ENCODE measurements around the gene DIP2C.
"Not testable (repeated sequence)": the region's sequence is repeated elsewhere in the genome, so short reads cannot be mapped to it uniquely, and the experiment has no call there.

DIP2C gene

DNA sequence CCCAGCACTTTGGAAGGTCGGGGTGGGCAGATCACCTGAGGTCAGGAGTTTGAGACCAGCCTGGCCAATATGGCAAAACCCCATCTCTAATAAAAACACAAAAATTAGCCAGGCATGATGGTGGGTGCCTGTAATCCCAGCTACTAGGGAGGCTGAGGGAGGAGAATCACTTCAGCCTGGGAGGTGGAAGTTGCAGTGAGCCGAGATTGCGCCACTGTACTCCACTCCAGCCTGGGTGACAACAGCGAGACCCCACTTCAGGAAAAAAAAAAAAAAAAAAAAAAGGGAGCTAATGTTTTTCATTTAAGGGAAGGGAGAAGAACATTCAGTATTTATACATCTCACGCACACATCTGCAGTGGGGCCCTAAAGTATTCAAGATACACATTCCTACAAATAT is 176.8 kb downstream of the DIP2C start:
- not testable (repeated sequence) for H3K36me3 ChIP-seq (ENCODE audit: insufficient read depth, low read length); H2AFZ ChIP-seq (ENCODE audit: low read length, unreplicated experiment); H3K27ac ChIP-seq (ENCODE audit: low read depth, low read length); H3K4me3 ChIP-seq (ENCODE audit: low read depth, low read length); H3K27me3 ChIP-seq (ENCODE audit: insufficient read depth, low read length); H3K4me1 ChIP-seq (ENCODE audit: control insufficient read depth, insufficient read depth, low read length, unreplicated experiment); H3K79me2 ChIP-seq (ENCODE audit: control insufficient read depth, insufficient read depth, low read length, unreplicated experiment)

DNA sequence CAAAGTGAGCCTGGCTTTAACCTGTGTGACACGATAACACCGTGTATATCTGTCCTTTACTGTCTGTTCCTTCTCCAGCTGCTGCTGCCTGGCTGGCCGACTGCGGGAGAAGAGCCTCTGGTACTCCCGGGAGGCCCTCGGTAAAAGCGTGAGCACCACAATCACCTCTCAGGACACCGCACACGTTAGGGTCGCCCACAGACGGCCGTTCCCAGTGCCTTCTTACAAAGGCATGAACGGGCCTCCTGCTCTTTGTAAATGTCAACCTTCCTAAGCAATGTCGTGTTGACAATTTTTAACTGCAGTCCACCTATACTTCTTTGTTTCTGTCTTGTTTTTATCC is 177.6 kb downstream of the DIP2C start:
- Histone ChIP-seq H3K79me2 (ENCODE audit: control insufficient read depth, insufficient read depth, low read length, unreplicated experiment) (no peaks in the 10 kb centered on the region), H3K4me3 (ENCODE audit: low read depth, low read length) (no peak overlapping the region), H3K27ac (ENCODE audit: low read depth, low read length) (peak overlapping the region; percentile 32; the same call in 1 of the 2 replicates), H3K4me1 (ENCODE audit: control insufficient read depth, insufficient read depth, low read length, unreplicated experiment) (peaks cover 6% of the 10 kb centered on the region), H2AFZ (ENCODE audit: low read length, unreplicated experiment) (no peak overlapping the region), H3K27me3 (ENCODE audit: insufficient read depth, low read length) (no peaks in the 10 kb centered on the region), H3K36me3 (ENCODE audit: insufficient read depth, low read length) (no peaks in the 10 kb centered on the region)

DNA sequence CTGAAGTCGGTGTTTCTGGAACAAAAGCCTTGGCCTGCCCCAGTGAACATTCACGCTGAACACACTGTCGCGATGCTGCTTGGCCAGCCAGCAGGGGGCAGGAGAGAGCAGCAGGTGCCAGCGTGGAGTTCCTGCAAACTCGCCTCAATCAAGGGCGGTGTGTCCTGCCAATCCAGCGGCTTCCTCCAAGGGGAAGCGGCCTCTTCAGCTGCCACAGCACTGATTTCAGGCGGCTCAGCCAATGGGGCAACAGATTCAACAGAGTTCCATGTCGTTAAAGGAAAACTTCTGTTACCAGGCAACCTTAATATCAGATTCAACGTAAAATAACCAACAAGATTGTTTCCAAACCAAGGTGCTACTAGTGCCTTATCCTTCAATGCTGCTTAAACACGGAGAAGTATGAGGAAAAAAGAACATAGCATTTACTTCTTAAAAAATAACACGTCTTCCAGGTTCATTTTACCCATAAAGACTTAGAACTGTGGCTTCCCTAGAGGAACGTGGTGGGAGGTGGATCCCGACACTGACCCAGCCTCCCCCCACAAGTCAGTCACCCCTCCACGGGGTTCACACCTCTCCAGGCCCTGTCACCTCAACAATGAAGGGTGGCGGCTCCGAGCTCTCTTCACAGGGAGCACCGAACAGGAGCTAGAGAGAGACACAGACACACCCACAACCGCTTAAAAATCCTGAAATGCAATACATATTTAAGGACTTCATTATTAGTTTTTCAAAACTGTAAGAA is 178.2 kb downstream of the DIP2C start:
- Histone ChIP-seq H3K27ac (ENCODE audit: low read depth, low read length) (peak overlapping the region; percentile 32; the same call in 1 of the 2 replicates), H2AFZ (ENCODE audit: low read length, unreplicated experiment) (no peak overlapping the region), H3K4me3 (ENCODE audit: low read depth, low read length) (no peak overlapping the region), H3K4me1 (ENCODE audit: control insufficient read depth, insufficient read depth, low read length, unreplicated experiment) (peaks cover 6% of the 10 kb centered on the region), H3K27me3 (ENCODE audit: insufficient read depth, low read length) (no peaks in the 10 kb centered on the region), H3K79me2 (ENCODE audit: control insufficient read depth, insufficient read depth, low read length, unreplicated experiment) (no peaks in the 10 kb centered on the region), H3K36me3 (ENCODE audit: insufficient read depth, low read length) (no peaks in the 10 kb centered on the region)

DNA sequence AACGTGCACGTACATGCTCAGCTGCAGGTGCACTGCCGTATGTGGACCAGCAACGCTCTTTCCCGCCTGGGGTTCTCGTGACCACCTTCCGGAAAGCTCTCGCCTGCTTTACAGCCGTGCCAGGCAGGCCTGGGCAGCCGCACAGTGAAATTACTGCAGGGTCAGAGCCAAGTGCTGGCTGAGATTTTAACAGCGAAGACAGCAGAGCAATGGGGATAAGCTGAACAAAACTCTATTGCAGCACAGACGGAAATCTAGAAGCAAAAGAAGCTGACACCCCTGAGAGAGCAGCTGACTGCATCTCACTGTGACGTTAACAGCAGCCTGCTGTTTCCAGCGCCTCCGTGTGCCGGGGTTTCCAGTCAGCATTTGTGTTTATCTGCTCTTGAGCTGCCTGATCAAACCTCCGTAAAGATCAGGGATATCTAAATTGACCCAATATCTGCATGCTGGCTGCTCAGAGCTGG is 179.0 kb downstream of the DIP2C start:
- Histone ChIP-seq H3K27me3 (ENCODE audit: insufficient read depth, low read length) (no peaks in the 10 kb centered on the region), H3K4me3 (ENCODE audit: low read depth, low read length) (no peak overlapping the region), H3K79me2 (ENCODE audit: control insufficient read depth, insufficient read depth, low read length, unreplicated experiment) (no peaks in the 10 kb centered on the region), H3K4me1 (ENCODE audit: control insufficient read depth, insufficient read depth, low read length, unreplicated experiment) (peaks cover 6% of the 10 kb centered on the region), H3K27ac (ENCODE audit: low read depth, low read length) (no peak overlapping the region), H2AFZ (ENCODE audit: low read length, unreplicated experiment) (no peak overlapping the region), H3K36me3 (ENCODE audit: insufficient read depth, low read length) (no peaks in the 10 kb centered on the region)

DNA sequence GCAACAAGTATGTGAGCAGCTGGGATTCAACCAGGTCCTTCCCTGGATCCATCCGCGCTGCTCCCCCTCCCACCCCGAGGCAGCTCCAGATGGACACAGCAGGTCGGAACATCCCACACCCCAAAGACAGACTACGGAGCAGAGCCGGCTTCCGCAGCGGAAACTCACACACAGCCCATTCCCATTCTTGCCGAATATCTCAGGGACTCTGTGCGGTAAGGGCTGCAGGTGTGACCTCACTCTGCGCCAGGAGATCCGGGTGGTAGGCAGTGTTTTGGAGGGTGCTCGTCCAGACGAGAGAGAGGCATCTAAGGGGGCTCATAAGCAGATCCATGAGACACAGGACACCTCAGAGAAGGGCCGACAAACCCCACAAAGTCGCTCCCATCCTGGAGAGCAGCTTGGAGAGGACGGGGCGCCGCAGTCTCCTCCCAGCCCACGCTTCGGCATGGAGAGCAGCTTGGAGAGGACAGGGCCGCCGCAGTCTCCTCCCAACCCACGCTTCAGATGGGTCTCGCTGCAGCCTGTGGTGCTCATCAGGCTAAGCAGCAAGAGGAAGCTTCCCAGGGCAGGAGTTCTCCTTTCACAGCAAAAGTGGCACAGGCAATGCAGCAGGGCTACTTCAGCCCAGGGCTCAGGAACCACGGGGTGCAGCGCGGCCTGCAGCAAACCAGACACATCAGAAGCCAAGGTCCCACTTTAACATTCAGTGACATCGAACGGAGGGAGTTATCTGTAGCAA is 179.9 kb downstream of the DIP2C start:
- Histone ChIP-seq H3K27me3 (ENCODE audit: insufficient read depth, low read length) (no peaks in the 10 kb centered on the region), H3K36me3 (ENCODE audit: insufficient read depth, low read length) (no peaks in the 10 kb centered on the region), H3K79me2 (ENCODE audit: control insufficient read depth, insufficient read depth, low read length, unreplicated experiment) (no peaks in the 10 kb centered on the region), H2AFZ (ENCODE audit: low read length, unreplicated experiment) (no peak overlapping the region), H3K4me3 (ENCODE audit: low read depth, low read length) (no peak overlapping the region), H3K27ac (ENCODE audit: low read depth, low read length) (no peak overlapping the region), H3K4me1 (ENCODE audit: control insufficient read depth, insufficient read depth, low read length, unreplicated experiment) (peaks cover 6% of the 10 kb centered on the region)

DNA sequence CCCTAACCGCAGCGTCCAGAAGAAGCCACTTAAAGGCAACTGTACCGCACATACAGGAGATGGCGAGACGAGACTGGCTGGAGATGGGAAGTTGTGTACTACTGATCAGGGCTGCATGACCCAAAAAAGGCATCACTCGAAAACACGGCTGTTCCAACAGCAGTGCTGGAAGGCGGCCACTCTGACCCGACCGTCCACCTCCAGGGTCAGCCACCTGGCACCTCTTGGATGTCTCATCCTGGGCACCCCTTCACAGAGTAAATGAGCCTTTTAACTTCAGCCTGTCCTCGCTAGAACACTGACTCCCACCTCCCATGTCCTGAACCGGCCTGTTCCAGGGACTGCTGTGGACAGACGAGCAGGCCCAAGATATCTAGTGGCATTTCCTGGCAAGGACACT is 180.7 kb downstream of the DIP2C start:
- H3K27me3 ChIP-seq (ENCODE audit: insufficient read depth, low read length): no peaks in the 10 kb centered on the region
- peaks cover 6% of the 10 kb centered on the region for H3K4me1 ChIP-seq (ENCODE audit: control insufficient read depth, insufficient read depth, low read length, unreplicated experiment)
- no peak overlapping the region for H2AFZ ChIP-seq (ENCODE audit: low read length, unreplicated experiment)

DNA sequence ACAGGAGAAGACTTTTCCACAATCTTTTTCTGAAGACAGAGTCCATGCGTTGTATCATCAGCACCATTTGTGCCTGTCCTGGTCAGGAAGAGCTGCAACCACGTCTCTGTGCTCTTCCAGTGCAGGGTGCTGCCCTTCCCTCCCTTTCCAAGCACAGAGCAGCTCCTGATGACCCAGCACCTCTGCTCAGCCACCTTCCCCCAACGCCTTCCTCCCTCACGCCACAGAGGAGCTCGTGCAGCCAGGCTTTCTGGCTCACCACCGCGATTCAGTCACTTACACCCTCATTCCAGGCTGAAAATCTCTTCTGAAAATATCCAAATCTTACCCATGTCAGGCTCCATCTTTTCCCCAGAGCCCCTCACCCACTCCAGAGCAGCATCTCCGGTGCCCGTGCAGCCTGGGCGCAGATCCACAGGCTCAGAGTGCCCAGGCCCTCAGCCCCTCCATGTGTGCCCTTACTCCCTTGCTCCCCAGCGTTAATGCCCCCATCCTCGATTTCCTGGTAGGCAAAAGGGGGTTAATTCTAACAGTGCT is 181.5 kb downstream of the DIP2C start:
- H3K4me1 ChIP-seq (ENCODE audit: control insufficient read depth, insufficient read depth, low read length, unreplicated experiment): peaks cover 6% of the 10 kb centered on the region
- no peak overlapping the region for H3K27ac ChIP-seq (ENCODE audit: low read depth, low read length)
- H3K27me3 ChIP-seq (ENCODE audit: insufficient read depth, low read length): no peaks in the 10 kb centered on the region
- no peak overlapping the region for H2AFZ ChIP-seq (ENCODE audit: low read length, unreplicated experiment)
- H3K4me3 ChIP-seq (ENCODE audit: low read depth, low read length): no peak overlapping the region
- no peaks in the 10 kb centered on the region for H3K36me3 ChIP-seq (ENCODE audit: insufficient read depth, low read length)
- H3K79me2 ChIP-seq (ENCODE audit: control insufficient read depth, insufficient read depth, low read length, unreplicated experiment): no peaks in the 10 kb centered on the region

More for the DNA sequence above, 180.7 kb downstream of the DIP2C start:
- no peaks in the 10 kb centered on the region for H3K79me2 ChIP-seq (ENCODE audit: control insufficient read depth, insufficient read depth, low read length, unreplicated experiment)
- H3K36me3 ChIP-seq (ENCODE audit: insufficient read depth, low read length): no peaks in the 10 kb centered on the region
- no peak overlapping the region for H3K4me3 ChIP-seq (ENCODE audit: low read depth, low read length)
- no peak overlapping the region for H3K27ac ChIP-seq (ENCODE audit: low read depth, low read length)

DNA sequence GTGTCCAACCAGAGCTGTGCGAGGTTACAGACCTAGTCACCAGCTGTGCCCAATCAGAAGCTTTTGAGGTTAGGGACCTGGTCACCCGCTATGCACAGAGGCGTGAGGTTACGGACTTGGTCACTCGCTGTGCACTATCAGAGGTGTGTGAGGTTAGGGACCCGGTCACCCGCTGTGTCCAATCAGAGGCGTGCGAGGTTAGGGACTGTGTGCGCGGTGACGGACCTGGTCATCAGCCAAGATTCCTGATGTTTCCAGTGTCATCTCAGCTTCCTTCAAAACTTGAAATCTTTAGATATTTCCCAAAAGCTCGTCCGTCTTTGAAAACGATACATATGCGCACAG is 182.1 kb downstream of the DIP2C start:
- Histone ChIP-seq H3K27me3 (ENCODE audit: insufficient read depth, low read length) (no peaks in the 10 kb centered on the region), H2AFZ (ENCODE audit: low read length, unreplicated experiment) (no peak overlapping the region), H3K79me2 (ENCODE audit: control insufficient read depth, insufficient read depth, low read length, unreplicated experiment) (no peaks in the 10 kb centered on the region), H3K4me3 (ENCODE audit: low read depth, low read length) (no peak overlapping the region), H3K27ac (ENCODE audit: low read depth, low read length) (no peak overlapping the region), H3K4me1 (ENCODE audit: control insufficient read depth, insufficient read depth, low read length, unreplicated experiment) (peaks cover 6% of the 10 kb centered on the region), H3K36me3 (ENCODE audit: insufficient read depth, low read length) (no peaks in the 10 kb centered on the region)

DNA sequence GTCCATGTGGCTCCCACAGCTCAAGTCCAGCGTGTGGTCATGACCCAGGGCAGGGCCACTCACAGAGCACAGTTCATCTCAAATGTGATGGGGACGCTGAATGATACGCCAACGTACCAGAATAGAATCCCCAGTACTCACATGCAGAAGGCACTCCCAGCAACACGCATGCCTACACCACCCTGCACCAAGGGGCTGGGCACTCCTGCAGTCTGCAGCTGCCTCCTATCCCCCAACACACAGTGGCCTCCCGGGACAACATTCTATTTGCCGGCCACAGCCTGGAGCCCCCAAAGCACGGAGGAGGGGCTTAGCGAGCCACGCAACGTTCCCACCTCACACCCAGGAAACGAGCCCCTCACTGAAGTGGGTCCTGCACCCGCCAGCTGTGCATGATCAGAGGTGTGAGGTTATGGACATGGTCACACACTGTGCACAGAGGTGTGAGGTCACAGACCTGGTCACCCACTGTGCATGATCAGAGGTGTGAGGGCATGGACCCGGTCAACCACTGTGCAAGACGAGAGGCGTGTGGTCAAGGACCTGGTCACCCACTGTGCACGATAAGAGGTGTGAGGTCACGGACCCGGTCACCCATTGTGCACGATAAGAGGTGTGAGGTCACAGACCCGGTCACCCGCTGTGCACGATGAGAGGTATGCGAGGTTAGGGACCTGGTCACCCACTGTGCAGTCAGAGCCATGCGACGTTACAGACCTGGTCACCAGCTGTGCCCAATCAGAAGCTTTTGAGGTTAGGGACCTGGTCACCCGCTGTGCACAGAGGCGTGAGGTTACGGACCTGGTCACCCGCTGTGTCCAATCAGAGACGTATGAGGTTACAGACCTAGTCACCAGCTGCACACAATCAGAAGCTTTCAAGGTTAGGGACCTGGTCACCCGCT is 182.8 kb downstream of the DIP2C start:
- Histone ChIP-seq H3K79me2 (ENCODE audit: control insufficient read depth, insufficient read depth, low read length, unreplicated experiment) (no peaks in the 10 kb centered on the region), H3K4me1 (ENCODE audit: control insufficient read depth, insufficient read depth, low read length, unreplicated experiment) (peaks cover 6% of the 10 kb centered on the region), H3K27ac (ENCODE audit: low read depth, low read length) (no peak overlapping the region), H3K4me3 (ENCODE audit: low read depth, low read length) (no peak overlapping the region), H3K36me3 (ENCODE audit: insufficient read depth, low read length) (no peaks in the 10 kb centered on the region), H2AFZ (ENCODE audit: low read length, unreplicated experiment) (no peak overlapping the region), H3K27me3 (ENCODE audit: insufficient read depth, low read length) (no peaks in the 10 kb centered on the region)

DNA sequence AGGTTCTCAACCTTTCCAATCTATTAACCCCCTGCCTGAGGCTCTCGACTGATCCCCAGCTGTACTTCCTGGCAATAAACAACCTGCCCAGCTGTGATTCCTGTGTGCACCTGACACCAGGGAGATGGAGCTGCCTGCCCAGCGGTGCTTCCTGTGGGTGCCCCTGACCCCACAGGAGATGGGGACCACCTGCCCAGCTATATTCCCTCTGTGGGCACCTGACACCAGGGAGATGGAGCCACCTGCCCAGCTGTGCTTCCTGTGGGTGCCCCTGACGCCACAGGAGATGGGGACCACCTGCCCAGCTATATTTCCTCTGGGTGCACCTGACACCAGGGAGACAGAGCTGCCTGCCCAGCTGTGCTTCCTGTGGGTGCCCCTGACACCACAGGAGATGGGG is 184.0 kb downstream of the DIP2C start:
- H3K27ac ChIP-seq (ENCODE audit: low read depth, low read length): no peak overlapping the region
- H3K79me2 ChIP-seq (ENCODE audit: control insufficient read depth, insufficient read depth, low read length, unreplicated experiment): no peaks in the 10 kb centered on the region
- no peak overlapping the region for H3K4me3 ChIP-seq (ENCODE audit: low read depth, low read length)
- H3K4me1 ChIP-seq (ENCODE audit: control insufficient read depth, insufficient read depth, low read length, unreplicated experiment): no peaks in the 10 kb centered on the region
- no peaks in the 10 kb centered on the region for H3K36me3 ChIP-seq (ENCODE audit: insufficient read depth, low read length)
- H3K27me3 ChIP-seq (ENCODE audit: insufficient read depth, low read length): no peaks in the 10 kb centered on the region
- no peak overlapping the region for H2AFZ ChIP-seq (ENCODE audit: low read length, unreplicated experiment)

All from ACC112 (cell line).